ENCODE data around the gene ENDOV.

Gene ENDOV

DNA sequence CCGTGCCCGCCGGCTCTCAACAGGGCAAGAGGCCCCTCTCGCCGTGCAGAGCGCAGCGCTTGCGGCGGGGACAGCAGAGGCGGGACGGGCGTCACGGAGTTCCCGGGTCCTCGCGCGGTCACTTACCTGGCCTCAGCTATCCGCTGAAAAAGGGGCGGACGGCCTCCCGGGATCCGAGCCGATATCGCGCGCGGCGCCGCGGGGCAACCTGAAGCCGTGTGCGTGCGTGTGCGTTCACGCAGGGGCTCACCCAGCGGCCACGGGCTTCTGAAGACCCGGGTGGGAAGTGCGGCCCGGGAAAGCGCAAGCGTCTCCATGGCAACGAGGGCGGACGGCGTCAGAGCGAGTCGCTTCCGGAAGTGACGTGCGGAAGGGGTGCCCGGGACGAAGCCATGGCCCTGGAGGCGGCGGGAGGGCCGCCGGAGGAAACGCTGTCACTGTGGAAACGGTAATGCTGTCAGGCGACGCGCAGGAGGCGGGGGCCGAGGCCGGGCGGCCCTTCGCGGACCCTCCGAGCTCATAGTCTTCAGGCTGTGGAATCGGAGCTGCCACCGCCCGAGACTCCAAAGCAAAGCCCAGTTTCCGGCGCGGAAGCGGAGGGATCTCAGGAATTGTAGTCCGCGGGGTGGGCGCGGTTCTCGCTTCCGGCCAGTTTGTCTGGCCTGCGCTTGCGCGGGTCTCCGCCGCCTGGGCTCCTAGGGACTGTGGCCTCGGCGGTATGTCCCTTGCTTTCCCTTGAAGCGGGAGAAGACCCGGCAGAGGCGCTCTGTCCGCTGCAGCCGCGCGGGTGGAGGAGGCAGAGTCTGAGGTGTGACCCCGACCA is at the start of gene ENDOV:
Gene ENDOV, plus strand, starts transcription at position 365 of the 823 bp plus-strand sequence. Its CDS starts 28 bp downstream, at position 393.
- DNase-seq = peak; percentile 71 to 85 (median 84)

DNA sequence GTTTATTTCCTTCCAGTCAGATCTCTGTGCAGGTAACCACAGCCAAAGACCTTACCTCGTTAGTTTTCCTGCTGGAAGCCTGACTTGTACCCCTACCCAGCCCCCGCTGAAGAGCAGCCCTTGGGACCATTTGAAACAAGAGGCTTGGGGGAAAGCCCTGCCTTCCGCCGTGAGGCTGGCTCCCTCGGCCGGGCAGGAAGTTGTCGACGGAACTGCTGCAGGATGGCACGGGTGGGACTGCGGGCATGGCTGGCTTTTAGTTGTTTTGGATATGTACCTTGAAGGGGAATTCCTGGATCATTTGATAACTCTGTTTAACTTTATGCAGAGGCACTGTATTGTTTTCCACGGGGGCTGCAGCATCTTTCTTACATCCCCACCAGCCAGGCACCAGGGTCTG is 49.0 kb upstream of the ENDOV start:
- DNase-seq = no peak

DNA sequence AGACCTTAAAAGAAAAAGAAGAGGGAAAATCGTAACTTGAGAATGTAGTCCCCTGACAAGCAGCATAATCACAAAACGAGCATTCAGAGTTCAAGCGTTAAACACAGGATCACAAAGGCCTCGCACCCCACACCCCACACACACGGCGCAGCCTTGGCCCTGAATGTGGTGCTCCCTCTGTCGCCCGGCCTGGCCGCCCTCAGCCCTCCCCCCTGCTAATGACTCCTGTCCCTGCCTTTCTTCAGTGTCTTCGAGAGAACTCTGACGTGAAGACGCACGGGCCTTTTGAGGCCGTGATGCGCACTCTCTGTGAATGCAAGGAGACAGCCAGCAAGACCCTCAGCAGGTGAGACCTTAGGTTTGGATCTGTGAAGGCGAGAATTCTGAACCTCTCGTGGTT is 47.5 kb upstream of the ENDOV start:
- DNase-seq = no peak

- DNase-seq = no peak
These were observed 43.8 kb upstream of the ENDOV start for GRCh38 chr17:80371196-80371595.

DNA sequence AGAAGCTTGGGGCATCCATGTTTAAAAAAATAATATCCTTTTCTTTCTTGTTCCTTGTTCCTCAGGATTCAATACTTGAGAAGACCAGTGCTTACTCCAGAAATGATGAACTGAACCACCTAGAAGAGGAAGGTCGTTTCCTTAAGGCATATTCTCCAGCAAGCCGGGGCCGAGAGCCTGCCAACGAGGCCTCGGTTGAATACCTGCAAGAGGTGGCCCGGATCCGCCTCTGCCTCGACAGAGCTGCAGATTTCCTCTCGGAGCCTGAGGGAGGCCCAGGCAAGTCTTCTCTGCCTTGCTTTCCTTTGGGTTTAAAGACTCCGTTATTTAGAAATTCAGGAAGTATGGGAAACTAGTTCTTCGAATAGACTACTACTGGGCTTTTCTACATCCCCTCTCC is 42.5 kb upstream of the ENDOV start:
- DNase-seq = no peak

GRCh38 chr17:80372922-80373570 is 41.9 kb upstream of the ENDOV start:
- DNase-seq = no peak

DNA sequence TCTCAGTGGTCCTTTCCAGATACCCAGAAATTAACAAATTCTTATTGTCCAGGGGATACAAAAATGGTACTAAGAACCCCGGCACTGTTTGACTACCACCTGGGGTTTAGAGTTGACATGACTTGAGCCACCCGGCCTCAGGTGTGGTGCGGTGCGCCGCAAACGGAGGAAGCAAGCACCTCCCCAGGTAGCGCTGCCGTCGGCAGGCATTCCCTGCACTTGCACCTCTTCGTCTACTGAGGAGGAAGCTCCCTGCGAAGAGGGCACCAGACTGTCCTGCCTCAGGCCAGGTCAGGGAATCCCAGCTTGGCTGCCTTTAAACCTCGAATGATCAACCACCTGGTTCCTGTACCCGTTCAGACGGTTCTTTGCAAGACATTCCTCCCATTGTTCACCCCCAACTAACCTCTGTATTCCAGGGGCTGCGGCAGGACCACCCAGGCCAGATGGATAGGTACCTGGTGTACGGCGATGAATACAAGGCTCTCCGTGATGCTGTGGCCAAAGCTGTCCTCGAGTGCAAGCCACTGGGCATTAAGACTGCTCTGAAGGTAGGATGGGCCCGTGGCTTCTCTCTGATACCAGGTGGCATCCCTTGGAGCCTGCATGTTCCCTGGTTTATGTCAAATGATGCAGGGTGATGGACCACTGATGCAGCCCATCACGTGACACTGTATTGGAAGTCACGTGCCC is 40.8 kb upstream of the ENDOV start:
- no peak for DNase-seq

GRCh38 chr17:80374732-80375585 is 40.0 kb upstream of the ENDOV start:
- no peak for DNase-seq

- no peak for DNase-seq
These were observed 38.4 kb upstream of the ENDOV start for GRCh38 chr17:80376531-80376930.

GRCh38 chr17:80377798-80378197 is 37.2 kb upstream of the ENDOV start:
- no peak for DNase-seq

- no peak for DNase-seq
These were observed 35.6 kb upstream of the ENDOV start for GRCh38 chr17:80379348-80379747.

DNA sequence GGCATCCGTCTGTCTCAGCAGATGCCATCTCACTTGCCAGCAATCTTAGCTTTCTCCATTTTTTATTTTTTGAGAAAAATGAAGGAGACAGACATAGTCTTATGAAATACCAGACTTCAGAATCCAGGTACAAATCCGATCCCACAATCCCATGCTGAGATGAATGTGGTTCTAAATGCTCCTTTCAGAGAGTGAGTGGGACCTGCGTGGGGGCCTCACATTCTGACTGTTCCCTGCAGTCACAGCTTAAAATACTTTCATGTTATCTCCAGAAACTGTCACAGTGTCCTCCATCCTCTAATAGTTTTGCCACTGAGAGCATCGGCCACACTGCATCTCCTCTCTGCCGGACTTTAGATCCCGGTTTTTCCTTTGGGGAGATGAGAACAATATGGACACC is 34.9 kb upstream of the ENDOV start:
- DNase-seq = no peak

GRCh38 chr17:80380555-80381002 is 34.4 kb upstream of the ENDOV start:
- DNase-seq = no peak

DNA sequence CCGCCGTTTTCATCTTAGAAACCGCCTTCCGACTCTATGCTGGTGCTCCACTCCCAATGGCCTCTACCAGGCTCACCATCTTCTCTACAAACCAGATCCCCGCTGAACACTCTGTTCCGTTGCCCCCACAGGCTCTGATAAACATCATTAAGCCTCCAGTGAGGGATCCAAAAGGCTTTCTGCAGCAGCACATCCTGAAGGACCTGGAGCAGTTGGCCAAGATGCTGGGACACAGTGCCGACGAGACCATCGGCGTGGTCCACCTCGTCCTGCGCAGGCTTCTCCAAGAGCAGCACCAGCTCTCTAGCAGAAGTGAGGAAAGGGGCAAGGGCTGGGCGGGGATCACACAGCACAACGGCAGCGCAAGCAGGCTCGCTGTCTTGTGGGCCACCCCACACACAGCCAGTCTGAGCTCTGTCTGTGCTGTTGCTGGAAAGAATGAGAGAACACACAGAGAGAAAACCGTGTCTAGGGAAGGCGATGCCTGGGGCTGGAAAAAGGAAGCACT is 33.5 kb upstream of the ENDOV start:
- no peak for DNase-seq

DNA sequence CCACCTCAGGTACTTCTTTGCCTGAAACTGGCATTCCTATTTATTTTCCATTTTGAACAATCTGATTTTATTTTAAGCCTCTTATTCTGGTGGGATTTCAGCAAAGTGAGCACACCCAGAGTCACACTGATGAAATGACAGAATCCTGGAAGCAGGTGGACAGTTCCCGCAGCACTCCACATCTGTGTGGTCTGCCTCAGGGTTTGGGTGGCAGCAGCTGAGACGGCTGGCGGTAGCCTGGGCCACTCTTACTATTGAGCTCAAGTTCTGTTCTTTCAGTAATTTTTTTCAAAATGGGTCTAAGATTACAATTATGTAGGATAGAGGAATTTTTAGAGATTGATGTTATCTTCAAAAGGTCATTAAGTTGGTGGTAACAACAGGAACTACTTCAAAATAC is 32.5 kb upstream of the ENDOV start:
- no peak for DNase-seq

DNA sequence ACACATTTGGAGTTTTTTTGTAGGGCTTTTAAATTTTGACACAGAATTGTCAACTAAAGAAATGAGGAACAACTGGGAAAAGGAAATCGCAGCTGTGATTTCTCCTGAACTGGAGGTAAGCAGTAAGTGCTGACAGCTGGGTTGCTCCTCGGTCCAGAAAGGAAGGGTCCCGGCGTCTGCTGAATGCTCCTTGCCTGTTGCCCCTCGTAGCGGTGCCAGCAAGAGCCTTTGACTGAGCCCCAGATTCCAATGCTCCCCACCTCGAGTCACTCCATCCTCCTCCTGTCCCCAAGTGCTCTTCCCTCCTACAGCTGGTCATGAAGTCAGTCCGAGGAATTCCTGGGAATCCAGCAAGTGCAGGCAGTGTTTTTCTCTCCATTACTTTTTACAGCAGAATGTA is 32.0 kb upstream of the ENDOV start:
- DNase-seq = no peak

DNA sequence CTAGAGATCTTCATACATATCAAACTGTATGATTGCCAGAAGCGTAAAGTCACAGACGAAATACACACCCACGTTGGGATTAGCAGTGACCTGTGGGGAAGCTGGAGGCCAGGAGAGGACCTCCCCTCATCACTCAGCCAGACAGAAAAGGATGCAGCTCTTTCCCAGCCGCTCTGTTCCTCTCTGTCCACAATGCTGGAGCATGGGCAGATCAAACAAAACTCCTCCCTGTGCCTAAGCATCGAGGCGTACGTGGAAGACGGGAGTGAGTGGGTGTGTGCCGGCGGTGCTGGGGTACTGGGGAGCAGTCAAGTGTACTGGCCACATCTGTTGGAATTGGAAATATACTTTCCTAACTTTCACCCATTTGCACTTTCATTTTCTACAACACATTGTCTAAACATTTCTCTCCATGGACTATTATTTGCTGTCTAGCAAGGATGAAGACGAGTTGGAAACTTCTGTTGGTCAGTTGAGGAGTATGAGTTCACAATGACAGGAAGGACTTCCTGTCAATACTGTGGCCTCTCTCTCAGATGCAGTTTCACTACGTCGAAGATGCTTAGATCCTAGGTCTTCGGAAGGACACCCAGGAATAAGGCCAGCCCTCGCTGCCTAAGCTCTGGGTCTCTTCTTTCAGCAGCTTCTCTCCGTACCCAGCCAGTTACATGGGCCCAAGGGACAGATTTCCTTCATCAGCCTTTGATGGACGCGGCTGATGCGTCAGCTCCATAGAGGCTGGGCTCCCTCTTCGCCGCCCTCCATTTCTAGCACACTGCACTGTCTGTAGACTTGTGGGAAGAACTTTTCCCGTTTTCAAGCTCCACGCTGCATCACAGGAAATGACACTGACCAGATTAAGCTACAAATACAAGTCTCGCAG is 30.6 kb upstream of the ENDOV start:
- DNase-seq = no peak

- no peak for DNase-seq
These were observed 29.9 kb upstream of the ENDOV start for GRCh38 chr17:80385046-80385445.

DNA sequence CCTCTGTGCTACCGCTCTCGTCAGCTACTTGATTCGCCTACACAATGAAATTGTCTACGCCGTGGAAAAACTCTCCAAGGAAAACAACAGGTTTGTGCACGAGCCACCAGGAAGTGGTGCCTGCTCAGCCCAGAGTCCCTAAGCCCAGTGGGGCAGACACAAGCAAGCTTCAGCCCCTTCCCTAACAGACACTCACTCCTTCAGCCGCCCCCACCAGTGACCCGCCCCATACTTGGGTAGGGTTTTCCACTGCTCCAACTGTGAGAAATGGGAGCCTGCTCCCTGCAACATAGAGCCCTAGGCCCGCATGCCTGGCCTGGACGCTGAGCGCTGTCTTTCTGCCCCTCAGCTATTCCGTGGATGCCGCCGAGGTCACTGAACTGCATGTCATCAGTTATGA is 28.6 kb upstream of the ENDOV start:
- DNase-seq = no peak

DNA sequence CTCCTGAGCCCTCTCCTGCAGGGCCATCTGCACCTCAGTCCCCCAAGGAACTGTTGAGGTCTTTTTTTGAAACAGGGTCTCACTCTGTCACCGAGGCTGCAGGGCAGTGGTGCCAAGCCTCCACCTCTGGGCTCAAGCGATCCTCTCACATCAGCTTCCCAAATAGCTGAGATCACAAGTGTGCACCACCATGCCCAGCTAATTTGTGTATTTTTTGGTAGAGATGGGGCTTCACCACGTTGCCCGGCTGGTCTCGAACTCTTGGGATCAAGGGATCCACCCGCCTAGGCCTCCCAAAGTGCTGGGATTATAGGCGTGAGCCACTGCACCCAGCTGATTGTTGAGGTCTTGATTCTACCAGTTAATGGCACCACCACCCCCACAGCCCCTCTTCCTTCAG is 27.9 kb upstream of the ENDOV start:
- DNase-seq = no peak

- no peak for DNase-seq
These were observed 26.8 kb upstream of the ENDOV start for GRCh38 chr17:80388175-80388574.

- no peak for DNase-seq
These were observed 26.4 kb upstream of the ENDOV start for GRCh38 chr17:80388601-80389000.

All from activated CD4-positive, CD25-positive, alpha-beta regulatory T cell (primary cell).